ENCODE measurements around the gene SULF2.

SULF2 gene

DNA sequence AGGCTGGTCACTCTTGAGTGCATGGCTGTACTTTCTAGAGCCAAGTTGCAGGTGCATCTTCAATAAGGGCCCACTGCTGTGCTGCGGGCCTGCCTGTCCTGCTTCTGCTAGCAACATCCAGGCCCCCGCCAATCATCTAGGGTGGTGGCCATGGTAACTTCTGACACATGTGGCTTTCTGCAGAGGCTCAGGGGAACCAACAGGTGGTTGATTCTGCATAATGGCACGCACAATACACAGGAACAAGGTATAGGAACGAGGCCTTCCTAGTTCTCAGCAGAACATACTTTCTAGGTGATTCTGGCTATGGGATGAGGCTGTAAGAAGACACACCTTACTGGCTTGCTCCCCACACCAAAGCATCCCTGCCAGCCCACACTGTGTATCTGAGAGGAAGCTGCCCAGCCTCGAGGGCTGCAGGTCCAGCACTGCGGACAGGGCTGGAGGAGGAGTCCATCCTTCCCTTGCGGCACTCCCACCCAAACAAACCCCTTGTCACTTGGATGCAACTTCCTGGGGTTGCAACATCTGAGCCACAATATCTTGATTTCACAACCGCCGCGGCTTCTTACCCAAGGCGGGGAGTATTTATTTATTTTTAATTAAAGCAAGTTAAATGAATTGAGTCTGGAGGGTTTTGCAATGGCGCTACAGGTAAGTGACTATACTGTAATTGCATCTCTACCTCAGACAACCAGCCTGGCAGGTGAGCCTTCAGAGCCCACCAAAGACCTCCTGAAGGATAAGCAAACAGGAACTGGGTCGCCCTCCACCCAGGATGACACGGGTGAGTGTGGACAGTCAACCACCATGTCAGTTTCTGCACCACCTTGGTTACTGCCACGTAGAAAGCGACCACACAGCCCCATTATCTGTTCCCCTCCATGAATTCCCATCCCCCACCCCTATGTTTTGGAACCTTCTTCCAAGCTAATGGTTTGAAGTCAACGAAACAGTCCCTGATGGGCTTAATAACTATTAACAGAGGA lies 49.6 kb downstream of the SULF2 start:
- peak; percentile 15 for DNase-seq

DNA sequence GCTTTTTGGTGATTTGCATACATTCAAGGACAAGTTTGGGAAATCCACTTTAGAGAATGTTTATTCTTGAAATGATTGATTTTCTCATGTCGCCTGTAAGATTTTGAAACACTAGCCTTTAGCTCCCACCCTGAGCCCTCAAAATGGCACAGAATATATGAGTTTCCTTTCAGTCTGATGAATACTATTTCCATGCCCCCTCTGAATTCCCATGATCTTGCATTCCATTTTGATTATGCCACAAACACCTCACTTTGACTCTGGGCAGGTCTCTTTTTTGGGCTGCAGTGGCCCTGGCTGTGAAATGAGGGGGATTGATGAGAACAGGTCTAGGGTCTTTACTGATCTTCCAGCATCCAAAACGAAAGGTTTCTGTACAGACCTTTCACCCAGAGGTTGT lies 50.4 kb downstream of the SULF2 start:
- DNase-seq, result no peak

DNA sequence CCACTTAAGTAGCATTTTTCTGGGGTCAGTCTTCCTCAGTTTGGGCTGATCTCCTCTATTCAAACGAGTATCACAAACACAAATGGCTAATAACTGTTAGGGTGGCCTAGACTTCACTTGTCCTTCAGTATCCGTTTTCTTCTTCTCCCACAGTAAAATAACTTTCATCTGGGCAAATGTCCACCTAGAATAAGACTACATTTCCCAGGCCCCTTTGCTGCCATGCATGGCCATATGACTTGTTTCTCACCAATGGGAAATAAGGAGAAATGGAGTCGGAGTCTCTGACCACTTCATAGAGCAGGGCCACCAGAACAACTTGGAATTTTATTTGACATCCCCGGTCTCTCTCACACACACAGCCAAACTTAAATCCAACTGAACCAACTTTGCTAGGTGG lies 51.4 kb downstream of the SULF2 start:
- DNase-seq, result no peak

DNA sequence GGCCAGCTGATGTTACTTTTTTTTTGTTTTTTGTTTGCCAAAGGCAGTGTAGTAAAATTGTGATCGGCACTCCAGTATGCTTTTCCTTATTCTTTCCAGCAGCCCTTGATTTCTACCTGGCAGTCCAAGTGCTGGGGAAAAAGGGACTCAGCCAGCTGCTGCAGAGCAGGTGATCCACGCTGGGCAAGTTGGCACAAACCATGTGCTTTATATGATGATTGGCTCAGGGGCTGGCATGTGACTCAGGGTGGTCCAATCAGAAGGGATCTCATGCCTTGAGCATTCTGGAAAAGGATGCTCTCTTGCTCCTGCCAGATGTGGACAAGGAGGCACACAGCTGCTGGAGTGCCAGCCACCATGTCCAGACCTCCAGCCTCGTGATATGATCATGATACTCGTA lies 54.5 kb downstream of the SULF2 start:
- DNase-seq, result no peak

DNA sequence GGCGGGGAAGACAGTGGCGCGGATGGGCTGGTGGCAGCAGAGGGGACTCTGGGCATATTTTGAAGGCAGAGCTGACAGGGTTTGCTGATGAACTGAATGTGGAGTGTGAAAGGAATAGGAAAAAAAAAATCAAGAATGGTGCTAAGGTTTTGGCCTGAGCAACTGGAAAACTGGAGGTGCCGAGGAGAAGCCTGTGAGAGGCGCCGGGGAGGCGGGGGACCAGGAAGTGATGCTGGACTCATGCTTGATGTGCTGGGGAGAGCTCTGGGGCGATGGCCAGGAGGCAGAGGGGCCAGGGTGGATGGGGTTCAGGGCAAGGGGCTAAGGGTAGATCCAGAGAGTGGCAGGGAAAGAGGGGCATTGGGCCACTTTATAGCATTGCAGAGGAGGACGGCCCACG lies 55.8 kb downstream of the SULF2 start:
- no peak for DNase-seq

DNA sequence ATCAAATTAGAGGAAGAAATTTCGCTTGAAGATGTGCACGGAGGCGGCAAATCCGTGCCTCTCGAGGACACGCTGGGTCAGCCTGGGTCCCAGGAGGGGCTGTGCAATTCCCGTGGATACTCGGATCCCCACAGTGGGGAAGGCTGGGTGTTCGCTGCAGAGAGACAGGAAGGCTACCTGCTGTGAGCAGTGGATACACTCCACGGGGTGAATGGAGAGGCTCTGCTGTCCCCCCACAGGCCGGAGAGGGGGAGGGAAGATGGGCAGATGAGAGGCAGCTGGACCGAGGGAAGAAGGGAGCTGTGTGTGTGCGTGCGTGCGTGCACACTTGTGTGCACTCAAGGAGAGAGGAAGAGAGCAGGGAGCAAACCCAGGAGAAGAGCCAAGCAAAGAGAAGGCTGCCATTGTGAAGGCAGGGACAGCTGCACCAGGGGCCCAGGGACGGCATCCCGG lies 57.3 kb downstream of the SULF2 start:
- DNase-seq, result no peak

DNA sequence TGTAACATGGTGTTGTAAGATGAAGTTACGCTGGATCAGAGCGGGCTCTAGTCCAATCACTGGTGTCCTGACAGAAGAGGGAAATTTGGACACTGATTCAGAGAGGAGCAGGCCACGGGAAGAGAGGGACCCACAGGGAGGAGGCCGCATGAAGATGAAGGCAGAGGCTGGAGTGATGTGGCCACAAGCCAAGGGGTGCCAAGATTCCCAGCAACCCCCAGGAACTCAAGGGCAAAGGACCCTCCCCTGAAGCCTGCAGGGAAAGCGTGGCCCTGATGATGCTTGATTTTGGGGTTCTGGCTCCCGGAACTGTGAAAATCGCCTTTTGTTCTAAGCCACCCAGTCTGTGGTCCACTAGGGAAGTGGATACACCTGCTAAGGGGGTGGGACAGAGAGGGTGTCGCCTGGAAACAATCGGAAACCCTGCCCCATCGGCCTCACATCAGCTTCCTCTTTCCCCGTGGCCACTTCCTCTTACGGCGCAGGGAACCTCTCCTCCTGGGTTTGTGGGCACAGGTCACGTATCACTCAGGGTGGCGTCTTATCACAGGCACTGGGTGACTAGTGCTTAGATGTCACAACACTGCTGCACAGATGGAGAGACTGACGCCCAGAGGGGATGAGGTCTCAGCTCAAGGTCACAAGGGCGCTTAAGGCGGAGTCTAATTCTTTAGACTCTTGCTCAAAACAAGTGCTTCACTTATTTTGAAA lies 58.0 kb downstream of the SULF2 start:
- DNase-seq, result peak; percentile 78

DNA sequence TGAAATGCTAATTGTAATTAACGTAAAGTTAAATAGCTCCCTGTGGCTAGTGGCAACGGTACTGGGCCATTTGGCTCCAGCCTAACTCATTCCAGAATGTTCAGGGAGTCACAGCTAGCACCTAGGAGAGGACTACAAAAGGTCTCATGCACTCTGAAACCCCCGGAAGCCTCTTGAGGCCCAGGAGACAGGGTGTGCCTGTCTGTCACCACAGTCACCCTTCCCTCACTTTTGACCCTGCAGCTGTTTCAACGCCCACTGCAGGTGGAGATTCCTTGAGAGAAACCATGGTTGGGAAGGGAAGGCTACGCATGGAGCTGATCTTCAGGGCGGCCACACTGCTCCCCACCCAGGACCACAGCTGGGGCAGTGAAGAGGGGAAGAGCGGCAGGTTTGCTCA lies 58.6 kb downstream of the SULF2 start:
- DNase-seq, result no peak

DNA sequence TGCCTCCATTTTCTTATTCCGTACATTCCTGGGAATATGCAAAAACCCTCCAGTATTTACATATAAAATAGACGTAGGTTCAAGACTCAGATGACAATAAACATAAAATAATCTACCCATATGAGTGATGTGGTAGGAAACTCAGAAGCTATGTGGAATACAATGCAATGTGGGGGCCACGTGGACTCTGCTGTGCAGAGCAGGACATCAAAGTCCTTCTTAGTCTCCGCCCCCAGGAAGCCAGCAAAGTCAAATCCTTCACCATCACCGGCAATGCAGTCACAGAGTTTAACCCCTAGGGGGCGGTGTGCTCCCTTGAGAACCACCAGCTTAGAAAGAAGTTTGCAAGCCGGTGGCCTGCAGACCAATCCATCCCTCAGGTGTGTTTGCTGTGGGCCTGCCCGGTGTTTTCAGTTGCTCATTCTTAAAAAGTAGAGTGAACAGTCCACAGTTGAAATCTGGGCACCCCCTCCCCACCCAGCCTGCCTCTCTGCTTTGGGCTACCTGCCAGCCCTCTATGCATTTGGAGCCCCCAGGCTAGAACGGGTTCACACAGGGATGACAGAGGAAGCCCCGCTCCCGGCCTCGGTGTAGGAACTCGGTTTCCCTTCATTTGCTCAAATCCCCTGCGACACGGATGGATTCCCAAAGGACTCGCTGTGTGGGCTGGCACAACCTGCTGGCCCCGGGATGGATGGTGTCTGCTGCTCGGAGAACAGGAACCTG lies 59.9 kb downstream of the SULF2 start:
- DNase-seq, result peak; percentile 87

DNA sequence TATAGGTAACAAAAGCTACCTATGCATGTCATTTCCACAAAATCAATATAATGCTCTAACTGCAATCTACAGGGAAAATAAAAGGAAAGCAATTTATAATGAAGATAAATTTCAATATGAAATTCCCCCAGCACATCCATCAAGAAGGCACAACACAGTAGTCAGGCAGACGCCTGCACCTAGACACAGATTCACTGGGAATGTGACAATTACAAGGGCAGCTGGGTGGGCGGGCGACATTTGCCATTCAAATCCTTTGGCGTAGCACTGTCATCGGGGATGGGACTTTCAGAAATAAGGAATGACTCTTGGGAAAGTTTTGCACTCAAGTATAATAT lies 60.4 kb downstream of the SULF2 start:
- no peak for DNase-seq

DNA sequence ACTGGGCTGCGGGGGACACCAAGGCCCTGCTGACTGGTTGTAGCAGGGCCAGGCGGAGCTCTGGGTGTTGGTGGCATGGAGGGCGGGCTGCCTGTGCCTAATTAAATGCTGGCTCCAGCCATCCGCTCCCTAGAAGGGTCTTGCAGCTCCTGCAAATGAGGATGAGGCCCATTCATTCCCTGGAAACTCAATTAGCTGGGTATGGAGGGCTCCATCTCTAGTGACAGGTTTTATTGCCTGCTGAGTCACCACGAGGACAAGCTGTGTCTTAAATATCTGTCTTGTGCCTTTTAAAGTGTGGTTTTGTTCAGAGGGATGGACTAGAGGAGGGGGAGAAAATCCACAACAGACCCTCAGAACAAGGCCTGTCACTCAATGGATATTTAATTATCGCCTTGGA lies 60.9 kb downstream of the SULF2 start:
- no peak for DNase-seq

DNA sequence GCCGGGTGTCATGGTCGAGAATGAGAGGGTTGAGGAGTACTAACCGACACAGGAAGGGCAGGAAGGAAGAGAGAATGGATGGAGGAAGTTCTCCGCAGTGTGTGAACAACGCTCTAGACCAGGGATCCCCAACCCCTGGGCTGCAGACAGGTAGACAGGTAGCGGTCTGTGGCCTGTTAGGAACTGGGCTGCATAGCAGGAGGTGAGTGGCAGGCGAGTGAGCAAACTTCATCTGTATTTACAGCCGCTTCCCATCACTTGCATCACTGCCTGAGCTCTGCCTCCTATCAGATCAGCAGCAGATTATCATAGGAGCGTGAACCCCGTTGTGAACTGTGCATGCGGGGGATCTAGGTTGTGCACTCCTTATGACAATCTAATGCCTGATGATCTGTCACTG lies 62.0 kb downstream of the SULF2 start:
- no peak for DNase-seq

DNA sequence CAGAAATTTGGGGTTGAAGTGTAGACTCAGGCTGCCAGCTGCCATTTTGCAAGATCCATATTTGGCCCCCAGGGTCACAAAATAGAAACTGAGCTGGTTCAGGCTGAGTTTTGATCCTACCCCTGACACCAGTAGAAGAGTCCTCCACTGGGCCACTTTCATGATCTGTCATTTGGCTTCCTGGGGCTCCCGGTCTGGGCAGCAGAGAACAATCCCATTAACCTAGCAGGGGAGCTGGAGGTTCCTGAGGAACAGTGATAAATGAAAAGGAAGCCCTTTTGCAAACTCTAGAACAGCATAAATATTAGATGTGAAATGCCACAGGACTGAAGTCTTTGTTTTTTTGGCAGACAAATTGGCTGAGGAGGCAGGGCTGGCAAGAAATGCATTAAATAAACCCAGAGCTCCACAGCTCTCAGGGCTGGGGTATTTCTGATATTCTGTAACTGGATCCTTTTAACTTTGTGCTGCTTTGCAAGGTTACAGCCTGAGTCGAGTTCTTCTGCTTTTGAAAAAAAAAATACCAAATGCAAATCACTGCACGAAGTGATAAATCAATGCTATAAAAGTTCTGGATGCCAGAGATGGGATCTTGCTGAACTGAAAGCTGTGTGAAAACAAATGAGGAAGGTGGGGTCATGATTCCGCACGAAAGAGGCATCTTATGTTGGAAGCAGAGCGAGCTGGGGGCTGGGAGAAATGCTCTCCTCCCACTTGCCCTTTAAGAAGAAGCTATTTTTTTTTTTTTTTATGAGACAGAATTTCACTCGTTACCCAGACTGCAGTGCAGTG lies 64.4 kb downstream of the SULF2 start:
- DNase-seq, result no peak

DNA sequence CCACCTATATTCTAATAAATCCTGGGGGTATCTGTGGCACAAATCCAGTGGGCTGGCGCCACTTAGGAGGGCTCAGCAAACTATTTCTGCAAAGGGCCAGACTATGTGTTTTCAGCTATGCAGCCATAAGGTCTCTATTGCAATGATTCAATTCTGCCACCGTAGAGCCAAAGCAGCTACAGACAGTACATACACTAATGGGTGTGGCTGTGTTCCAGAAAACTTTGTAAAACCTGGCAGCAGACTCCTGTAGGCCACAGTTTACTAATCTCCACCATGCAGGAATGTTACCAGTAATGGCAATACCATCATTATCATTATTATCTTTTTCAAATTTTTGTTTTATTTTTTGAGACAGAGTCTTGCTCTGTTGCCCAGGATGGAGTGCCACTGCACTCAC lies 65.7 kb downstream of the SULF2 start:
- no peak for DNase-seq

DNA sequence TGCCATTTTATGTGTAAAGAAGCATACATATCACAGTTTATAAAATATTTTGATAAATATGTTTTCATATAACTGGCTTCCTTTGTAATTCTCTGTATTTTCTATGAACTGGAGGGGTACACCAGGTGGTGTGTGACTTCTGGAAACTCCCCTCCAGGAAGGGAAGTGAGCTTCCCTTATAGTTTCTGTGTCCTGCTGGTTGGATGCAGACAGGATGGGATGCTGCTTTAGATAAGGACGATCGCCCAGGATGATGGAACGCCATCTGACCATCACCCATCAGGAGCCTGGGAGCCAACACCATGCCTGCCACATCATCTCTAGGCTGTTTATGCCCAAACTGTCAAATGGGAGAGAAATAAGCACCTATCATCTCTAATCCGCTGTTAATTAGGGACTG lies 66.1 kb downstream of the SULF2 start:
- DNase-seq, result no peak

DNA sequence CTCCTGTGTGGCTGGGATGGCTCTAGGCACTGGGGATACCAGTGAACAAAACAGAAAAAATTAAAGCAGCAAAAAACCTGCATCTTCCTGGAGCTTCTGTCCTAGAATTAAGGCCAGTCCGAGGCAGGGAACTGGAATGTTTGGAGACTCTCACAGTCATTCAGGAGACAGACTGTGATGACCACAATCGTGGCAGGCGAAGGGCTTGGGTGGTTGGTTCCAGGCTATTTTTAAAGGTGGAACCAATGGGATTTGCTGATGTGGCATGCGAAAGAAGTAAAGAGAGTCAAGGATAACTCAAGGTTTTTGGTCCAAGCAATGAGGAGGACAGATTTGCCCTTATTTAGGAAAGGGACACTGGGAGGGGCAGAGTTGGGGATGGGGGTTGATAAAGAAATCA lies 66.9 kb downstream of the SULF2 start:
- no peak for DNase-seq

DNA sequence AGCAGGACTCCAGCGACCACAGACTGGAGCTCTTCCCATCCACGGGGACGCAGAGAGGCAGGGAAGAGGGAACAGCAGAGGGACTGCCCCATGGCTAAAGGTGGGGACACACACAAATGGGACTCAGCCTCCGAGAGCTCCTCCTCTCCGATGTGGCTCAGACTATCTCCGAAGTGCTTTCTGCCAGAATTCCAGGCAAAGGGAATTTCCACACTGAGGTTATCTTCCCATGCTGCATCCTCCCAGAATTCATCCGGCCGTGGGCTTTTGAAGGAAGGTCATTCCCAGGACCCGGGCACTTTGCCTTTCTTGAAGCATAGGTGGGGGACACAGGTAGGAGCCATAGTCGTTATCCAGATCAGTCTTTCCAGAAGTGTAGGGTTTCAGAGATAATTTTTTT lies 67.9 kb downstream of the SULF2 start:
- no peak for DNase-seq

DNA sequence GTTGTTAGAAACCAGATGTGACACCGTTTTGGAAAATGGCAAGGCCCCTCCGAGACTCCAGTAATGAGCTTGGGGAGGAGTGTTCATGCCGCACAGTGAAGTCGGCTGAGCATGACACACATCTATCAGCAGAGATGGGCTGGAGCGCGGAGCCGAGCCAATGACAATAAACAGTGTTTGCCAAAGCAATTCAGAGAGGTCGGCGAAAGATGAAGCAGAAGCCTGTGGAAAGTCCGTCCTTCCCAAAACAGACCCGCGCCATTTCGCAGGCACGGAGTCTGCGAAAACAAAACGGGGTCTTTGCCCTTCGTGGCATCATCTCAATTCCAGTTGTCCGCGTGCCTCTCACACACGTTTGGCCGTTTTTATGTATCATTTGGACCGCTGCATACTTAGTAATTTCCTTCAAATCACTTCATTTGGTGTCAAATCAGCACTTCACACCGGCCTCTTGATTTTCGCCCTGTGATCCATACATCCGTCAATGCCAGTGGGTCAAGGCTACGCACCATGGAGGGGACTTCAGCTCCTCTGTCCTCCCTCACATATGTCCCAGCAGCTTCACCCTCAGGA lies 71.3 kb downstream of the SULF2 start:
- DNase-seq, result no peak

DNA sequence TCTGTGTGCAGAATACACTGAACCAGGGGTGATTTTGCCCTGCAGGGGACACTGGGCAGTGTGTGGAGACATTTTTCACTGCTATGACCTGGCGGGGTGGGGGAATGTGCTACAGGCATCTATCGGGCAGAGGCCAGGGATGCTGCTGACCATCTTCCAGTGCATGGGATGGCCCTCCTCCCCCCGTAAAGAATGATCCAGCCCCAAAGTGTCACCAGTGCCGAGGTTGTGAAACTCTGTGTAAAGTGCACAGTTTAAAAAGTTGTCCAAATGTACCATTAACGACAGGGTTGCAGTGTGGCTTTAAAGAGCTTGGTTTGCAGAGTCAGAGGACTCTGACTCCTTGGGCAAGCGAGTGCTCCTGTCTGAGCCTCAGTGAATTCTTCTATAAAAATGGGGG lies 72.1 kb downstream of the SULF2 start:
- no peak for DNase-seq

DNA sequence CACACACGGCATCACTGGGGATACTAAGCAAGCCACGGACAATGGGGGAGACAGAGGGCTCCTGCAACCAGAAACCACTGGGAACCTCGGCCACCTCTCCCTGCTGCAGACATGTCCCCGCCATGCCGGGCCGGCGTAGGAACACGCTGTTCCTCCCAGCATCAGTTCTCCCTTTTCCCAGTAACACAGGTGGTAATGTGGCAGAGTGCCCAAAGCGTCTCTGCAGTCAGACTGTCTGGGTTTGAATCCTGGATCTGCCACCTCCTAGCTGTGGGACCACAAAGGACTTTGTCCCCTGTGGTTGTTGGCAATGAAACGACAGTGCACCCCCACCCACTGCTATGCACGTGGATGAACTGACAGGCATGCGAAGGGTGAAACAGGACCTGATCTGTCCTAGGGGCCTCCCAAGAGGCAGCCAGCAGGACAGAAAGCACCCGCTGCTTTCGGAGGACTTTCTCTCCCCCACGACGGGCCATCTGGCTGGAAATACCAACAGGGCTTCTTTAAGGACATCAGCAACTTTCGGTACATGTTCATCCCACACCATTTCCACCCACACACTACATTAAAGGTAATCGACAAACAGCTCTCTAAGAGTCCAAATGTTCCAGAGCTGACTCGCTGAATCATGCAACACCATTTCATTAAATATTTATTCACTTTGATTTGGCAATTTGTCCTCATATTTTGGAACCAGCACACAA lies 74.1 kb downstream of the SULF2 start:
- DNase-seq, result no peak

DNA sequence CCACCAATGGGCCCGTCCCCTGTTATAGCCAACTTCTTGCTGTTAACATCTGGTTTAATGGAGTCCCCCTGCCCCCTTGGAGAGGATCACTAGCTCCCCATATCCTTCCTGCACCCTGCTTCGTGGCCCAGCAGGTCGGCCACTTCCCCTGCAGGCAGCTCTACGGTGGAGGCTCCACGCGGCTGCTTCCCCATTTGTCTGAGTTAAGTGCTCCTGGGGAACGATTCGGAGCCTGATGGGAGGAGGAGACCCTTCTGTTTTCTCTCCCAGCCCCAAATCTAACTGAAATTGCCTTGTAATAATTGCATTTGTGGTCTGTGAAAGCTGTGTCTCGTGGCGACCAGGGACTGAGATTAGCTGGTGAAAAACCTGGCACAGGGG lies 74.6 kb downstream of the SULF2 start:
- DNase-seq, result no peak

Measured in CD4-positive, alpha-beta T cell treated with Interleukin-10 for 1 hour (primary cell).